DOHH2 (cell line): ENCODE results near the gene LAPTM5.

Source experiments
- H3F3A ChIP-seq: fragments of 200-600 bp; sonication (generic), shearing (Covaris generic); 2 replicates; pipeline ENCODE4 v1.6.0; 2016; ENCODE audit warnings: antibody characterized with exemption, mild to moderate bottlenecking; ENCODE audit not compliant: control insufficient read depth, insufficient read depth
- H3K27ac ChIP-seq: fragments of 200-600 bp; sonication (generic); 2 replicates; pipeline ENCODE4 v1.5.1; 2014; ENCODE audit warnings: low read depth, mild to moderate bottlenecking, low read length, moderate library complexity
- H3K27me3 ChIP-seq: fragments of 200-600 bp; sonication (generic); 2 replicates; pipeline ENCODE4 v1.6.1; 2014; ENCODE audit warnings: mild to moderate bottlenecking, low read length, mixed read lengths; ENCODE audit not compliant: control insufficient read depth
- H3K36me3 ChIP-seq: fragments of 200-600 bp; sonication (generic); 2 replicates; pipeline ENCODE4 v1.6.1; 2014; ENCODE audit warnings: mild to moderate bottlenecking, low read length, moderate library complexity, mixed read lengths; ENCODE audit not compliant: control insufficient read depth
- H3K4me1 ChIP-seq: fragments of 200-600 bp; sonication (generic); 2 replicates; pipeline ENCODE4 v1.6.1; 2014; ENCODE audit warnings: mild to moderate bottlenecking, low read length, mixed read lengths; ENCODE audit not compliant: control insufficient read depth
- H3K4me2 ChIP-seq: fragments of 200-600 bp; sonication (generic); 2 replicates; pipeline ENCODE4 v1.6.0; 2014; ENCODE audit warnings: mild to moderate bottlenecking, low read length, moderate library complexity
- H3K4me3 ChIP-seq: fragments of 200-600 bp; sonication (generic); 2 replicates; pipeline ENCODE4 v1.5.1; 2014; ENCODE audit warnings: mild to moderate bottlenecking, low read length, mixed read lengths
- H3K79me2 ChIP-seq: fragments of 200-600 bp; sonication (generic); 2 replicates; pipeline ENCODE4 v1.6.1; 2014; ENCODE audit warnings: mild to moderate bottlenecking, low read length, mixed read lengths; ENCODE audit not compliant: control insufficient read depth
- H3K9me2 ChIP-seq: fragments of 200-600 bp; sonication (generic); replicated peaks from 2 replicates; pipeline ENCODE4 v1.6.1; 2014; ENCODE audit warnings: mild to moderate bottlenecking, low read length, mixed read lengths; ENCODE audit not compliant: control insufficient read depth
- H3K9me3 ChIP-seq: fragments of 200-600 bp; sonication (generic); 2 replicates; pipeline ENCODE4 v1.6.1; 2014; ENCODE audit warnings: antibody characterized with exemption, low read length, mixed read lengths; ENCODE audit not compliant: control insufficient read depth, insufficient read depth
- H4K20me1 ChIP-seq: fragments of 200-600 bp; sonication (generic); 2 replicates; pipeline ENCODE4 v1.6.0; 2014; ENCODE audit warnings: low read depth, mild to moderate bottlenecking, antibody characterized with exemption, low read length, moderate library complexity; ENCODE audit not compliant: control insufficient read depth, insufficient read depth
- EZH2phosphoT487 ChIP-seq: fragments of 200-600 bp; sonication (generic); IDR thresholded peaks from 2 replicates; pipeline ENCODE4 v1.6.1; 2017; ENCODE audit warnings: borderline replicate concordance, mild to moderate bottlenecking, antibody characterized with exemption, low read length, moderate library complexity, mixed read lengths
- TF ChIP-seq, protein P1 (sequence below): fragments of 200-600 bp; sonication (generic); IDR thresholded peaks from one replicate; pipeline ENCODE4 v1.5.1; 2014; ENCODE audit warnings: antibody characterized with exemption, mild to moderate bottlenecking, low read depth, low read length; ENCODE audit not compliant: poor library complexity, severe bottlenecking

Gene LAPTM5

DNA sequence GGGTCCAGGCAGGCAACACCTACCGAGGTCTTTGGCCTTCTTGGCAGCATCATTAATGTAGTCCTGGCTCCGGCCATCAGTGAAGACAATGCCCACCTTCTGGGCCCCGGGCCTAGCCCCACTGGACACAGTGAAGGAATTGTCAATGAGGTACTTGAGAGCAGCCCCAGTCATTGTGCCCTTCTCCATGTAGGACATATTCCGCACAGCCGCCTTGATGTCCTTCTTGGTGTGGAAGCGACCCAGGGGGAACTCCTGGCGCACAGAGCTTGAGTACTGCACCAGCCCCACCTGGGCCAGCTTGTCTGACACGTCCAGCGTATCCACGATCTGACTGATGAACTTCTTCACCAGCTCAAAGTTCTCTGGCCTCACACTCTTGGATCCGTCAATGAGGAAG, 41.7 kb downstream of the LAPTM5 start:
- H3K4me1 ChIP-seq = peaks cover 31% of the 10 kb centered on the region
- H3K27ac ChIP-seq = no peak overlapping the region
- peaks cover 16% of the 10 kb centered on the region for H3K9me3 ChIP-seq
- no peak overlapping the region for H3K4me3 ChIP-seq
- no peaks in the 10 kb centered on the region for H3K9me2 ChIP-seq
- H3K79me2 ChIP-seq = no peaks in the 10 kb centered on the region
- peaks cover 14% of the 10 kb centered on the region; the same call in 1 of the 2 replicates for H3K27me3 ChIP-seq
- 0 out of 2 replicates have a peak, but pooled peaks cover 3% of the 10 kb centered on the region for H3F3A ChIP-seq
- H4K20me1 ChIP-seq = no peaks in the 10 kb centered on the region
- H3K36me3 ChIP-seq = no peaks in the 10 kb centered on the region
- TF ChIP-seq, protein P1, sequence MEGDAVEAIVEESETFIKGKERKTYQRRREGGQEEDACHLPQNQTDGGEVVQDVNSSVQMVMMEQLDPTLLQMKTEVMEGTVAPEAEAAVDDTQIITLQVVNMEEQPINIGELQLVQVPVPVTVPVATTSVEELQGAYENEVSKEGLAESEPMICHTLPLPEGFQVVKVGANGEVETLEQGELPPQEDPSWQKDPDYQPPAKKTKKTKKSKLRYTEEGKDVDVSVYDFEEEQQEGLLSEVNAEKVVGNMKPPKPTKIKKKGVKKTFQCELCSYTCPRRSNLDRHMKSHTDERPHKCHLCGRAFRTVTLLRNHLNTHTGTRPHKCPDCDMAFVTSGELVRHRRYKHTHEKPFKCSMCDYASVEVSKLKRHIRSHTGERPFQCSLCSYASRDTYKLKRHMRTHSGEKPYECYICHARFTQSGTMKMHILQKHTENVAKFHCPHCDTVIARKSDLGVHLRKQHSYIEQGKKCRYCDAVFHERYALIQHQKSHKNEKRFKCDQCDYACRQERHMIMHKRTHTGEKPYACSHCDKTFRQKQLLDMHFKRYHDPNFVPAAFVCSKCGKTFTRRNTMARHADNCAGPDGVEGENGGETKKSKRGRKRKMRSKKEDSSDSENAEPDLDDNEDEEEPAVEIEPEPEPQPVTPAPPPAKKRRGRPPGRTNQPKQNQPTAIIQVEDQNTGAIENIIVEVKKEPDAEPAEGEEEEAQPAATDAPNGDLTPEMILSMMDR = no peak
- no peak for TF ChIP-seq EZH2phosphoT487
- no peak overlapping the region for H3K4me2 ChIP-seq

DNA sequence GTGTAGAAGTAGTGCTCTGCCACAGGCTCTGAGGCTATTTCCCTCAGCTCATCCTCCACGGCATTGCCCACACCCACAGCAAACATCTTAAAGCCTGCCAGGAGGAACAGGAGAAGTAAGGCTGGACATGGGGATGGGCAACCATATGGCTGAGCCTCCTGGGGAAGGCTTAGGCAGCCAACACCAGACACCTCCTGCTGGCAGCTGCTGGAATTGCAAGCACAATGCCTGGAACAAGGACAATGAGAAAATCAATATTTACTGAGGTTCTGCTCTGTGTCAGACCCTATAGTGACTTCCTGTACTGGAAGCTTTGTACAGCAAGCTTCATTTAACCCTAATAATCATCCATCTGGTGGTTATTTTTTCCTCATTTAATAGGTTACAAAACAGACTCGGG, 42.4 kb downstream of the LAPTM5 start:
- H3K27me3 ChIP-seq = peaks cover 14% of the 10 kb centered on the region; the same call in 1 of the 2 replicates
- H3K4me3 ChIP-seq = no peak overlapping the region
- H3K4me1 ChIP-seq = peaks cover 24% of the 10 kb centered on the region
- H3K27ac ChIP-seq = no peak overlapping the region
- TF ChIP-seq, protein P1 = peak; percentile 71
- TF ChIP-seq EZH2phosphoT487 = no peak
- no peaks in the 10 kb centered on the region for H3K9me2 ChIP-seq
- H3K36me3 ChIP-seq = no peaks in the 10 kb centered on the region
- H4K20me1 ChIP-seq = no peaks in the 10 kb centered on the region
- H3K4me2 ChIP-seq = no peak overlapping the region
- H3K79me2 ChIP-seq = no peaks in the 10 kb centered on the region
- peaks cover 16% of the 10 kb centered on the region for H3K9me3 ChIP-seq
- 0 out of 2 replicates have a peak, but pooled peaks cover 3% of the 10 kb centered on the region for H3F3A ChIP-seq

DNA sequence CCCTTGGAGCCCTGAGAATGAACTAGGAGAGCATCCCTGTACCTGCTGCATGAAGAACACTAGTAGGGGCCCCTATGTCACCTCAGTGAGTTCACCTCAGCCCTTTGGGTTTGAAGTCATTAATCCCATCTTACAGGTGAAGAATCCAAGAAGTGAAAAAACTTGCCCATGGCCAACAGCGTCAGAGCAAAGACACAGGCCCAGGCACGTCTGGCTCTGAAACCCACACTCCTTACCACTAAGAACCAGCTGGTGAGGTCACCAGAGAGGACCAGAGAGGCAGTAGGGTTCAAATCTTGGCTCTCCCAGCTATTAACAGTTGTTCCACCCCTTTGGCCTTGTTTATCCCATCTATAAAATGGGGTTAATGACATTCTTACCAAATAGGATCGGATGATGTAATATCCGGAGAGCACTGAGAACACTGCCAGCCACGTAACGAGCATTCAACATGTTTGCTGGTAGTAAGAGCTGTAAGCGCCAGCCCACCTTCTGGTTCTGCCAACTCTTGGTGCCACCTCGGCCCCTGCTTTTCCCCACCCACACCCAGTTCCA, 43.0 kb downstream of the LAPTM5 start:
- Histone ChIP-seq H3K27ac (no peak overlapping the region), H3K4me2 (no peak overlapping the region), H3K4me1 (peaks cover 18% of the 10 kb centered on the region), H3F3A (no peaks in the 10 kb centered on the region), H4K20me1 (no peaks in the 10 kb centered on the region), H3K9me3 (peaks cover 16% of the 10 kb centered on the region), H3K79me2 (no peaks in the 10 kb centered on the region), H3K36me3 (no peaks in the 10 kb centered on the region), H3K9me2 (no peaks in the 10 kb centered on the region), H3K4me3 (no peak overlapping the region), H3K27me3 (peaks cover 16% of the 10 kb centered on the region; the same call in 1 of the 2 replicates)
- TF ChIP-seq EZH2phosphoT487 = no peak
- TF ChIP-seq, protein P1 = no peak
